K562 (cell line): ENCODE data around the gene P2RX3. TPM values are rescaled to one million over a fixed set of nuclear protein-coding genes. Genes with fewer than 3 reads are reported as not detected.

Experiments used
- ATAC-seq: fragments of 200-7000 bp; cut with Tn5 transposase; 3 replicates; pipeline ENCODE4 v1.9.1; 2020; ENCODE audit warnings: moderate library complexity
- BruUV-seq: library from RNA; stranded (reverse); fragments of 400-500 nt; replicated peaks from 2 replicates; lab custom pipeline; 2021; lab: Mats Ljungman, UMichigan
- CTCF ChIA-PET: fragments of 300-600 bp; formaldehyde crosslinking; extraction: SDS; loops from one replicate; lab custom pipeline; 2021; ENCODE audit warnings: low intra/inter-chr PET ratio; lab: Yijun Ruan, JAX
- POLR2A ChIA-PET: fragments of 300-600, 350-650 bp; sonication (Branson Sonifier 250); formaldehyde crosslinking; extraction: SDS; loops from one replicate; lab custom pipeline; 2021; ENCODE audit warnings: antibody characterized with exemption, inconsistent platforms; lab: Yijun Ruan, JAX
- DNase-seq, 4 experiments: peaks; one replicate each; pipeline versions ENCODE4 v3.0.0 to v3.0.0-alpha.2; 2011 to 2018; ENCODE audit warnings: low spot score in 3 of 4, mixed read lengths in 3 of 4; ENCODE audit errors: extremely low read depth in 1 of 4
- FAIRE-seq: peaks from 2 replicates; lab custom pipeline; 2011; peaks lifted over from hg19 to GRCh38; lab: Jason Lieb, UNC
- H2AFZ ChIP-seq: 2 replicates; pipeline ENCODE4 v1.6.0; 2011; ENCODE audit warnings: low read depth, low read length, control low read depth, inconsistent platforms
- H3K27ac ChIP-seq: fragments of 200-600 bp; 3 replicates; pipeline ENCODE4 v1.8.0; 2011; ENCODE audit warnings: low read depth, mild to moderate bottlenecking, control low read depth, inconsistent platforms, low read length, moderate library complexity, mixed read lengths; ENCODE audit errors: extremely low read depth
- H3K27me3 ChIP-seq, 2 experiments: fragments of 300-600 bp in 1 of 2; 2 replicates in 1 of 2; 3 replicates in 1 of 2; pipeline versions ENCODE4 v1.6.0 to v1.8.0; 2011; ENCODE audit warnings: inconsistent platforms in 2 of 2, low read length in 2 of 2, mild to moderate bottlenecking in 1 of 2, mixed read lengths in 1 of 2, moderate library complexity in 1 of 2; ENCODE audit not compliant: control insufficient read depth in 2 of 2, insufficient read depth in 2 of 2
- H3K36me3 ChIP-seq: fragments of 300-600 bp; 3 replicates; pipeline ENCODE4 v1.8.0; 2011; ENCODE audit warnings: mild to moderate bottlenecking, low read length, inconsistent platforms; ENCODE audit not compliant: control insufficient read depth, insufficient read depth
- H3K4me1 ChIP-seq, 2 experiments: fragments of 200-600 bp in 1 of 2; replicated peaks in 1 of 2; 2 replicates in 1 of 2; 3 replicates in 1 of 2; pipeline versions ENCODE4 v1.5.1 to v1.8.0; 2011; ENCODE audit warnings: inconsistent platforms in 2 of 2, low read length in 2 of 2, mild to moderate bottlenecking in 1 of 2, mixed read lengths in 1 of 2, moderate library complexity in 1 of 2; ENCODE audit not compliant: control insufficient read depth in 2 of 2, insufficient read depth in 2 of 2
- H3K4me2 ChIP-seq: 2 replicates; pipeline ENCODE4 v1.6.1; 2011; ENCODE audit warnings: low read length, control low read depth, inconsistent platforms, mixed read lengths; ENCODE audit not compliant: insufficient read depth
- H3K4me3 ChIP-seq: fragments of 200-600 bp; sonication (generic), shearing (Covaris generic); 2 replicates; pipeline ENCODE4 v1.5.1; 2016; ENCODE audit warnings: control low read depth, inconsistent platforms
- H3K79me2 ChIP-seq: fragments of 200-600 bp; 3 replicates; pipeline ENCODE4 v1.8.0; 2011; ENCODE audit warnings: low read length, inconsistent platforms; ENCODE audit not compliant: control insufficient read depth, insufficient read depth
- H3K9ac ChIP-seq, 2 experiments: 2 replicates each; pipeline versions ENCODE4 v1.6.0 to v1.6.1; 2011; ENCODE audit warnings: low read depth in 2 of 2, low read length in 2 of 2, control low read depth in 1 of 2, inconsistent platforms in 1 of 2, mild to moderate bottlenecking in 1 of 2, mixed read lengths in 1 of 2; ENCODE audit not compliant: insufficient read depth in 1 of 2
- H3K9me1 ChIP-seq: one replicate; pipeline ENCODE4 v1.6.0; 2011; ENCODE audit warnings: inconsistent platforms, mild to moderate bottlenecking, low read length, moderate library complexity; ENCODE audit not compliant: control insufficient read depth, insufficient read depth
- H3K9me3 ChIP-seq: replicated peaks from 2 replicates; pipeline ENCODE4 v1.5.1; 2011; ENCODE audit warnings: low read depth, low read length, inconsistent platforms; ENCODE audit not compliant: control insufficient read depth, insufficient read depth
- H4K20me1 ChIP-seq: replicated peaks from 2 replicates; pipeline ENCODE4 v1.6.1; 2011; ENCODE audit warnings: low read length, inconsistent platforms, mixed read lengths; ENCODE audit not compliant: control insufficient read depth, insufficient read depth
- C11orf30 ChIP-seq: fragments of 450-650 bp; IDR thresholded peaks from 2 replicates; pipeline ENCODE4 v1.6.1; 2016; ENCODE audit warnings: low read depth, mild to moderate bottlenecking
- CHD4 ChIP-seq: fragments of 200-600 bp; sonication (generic); IDR thresholded peaks from 3 replicates; pipeline ENCODE4 v1.6.1; 2012; ENCODE audit warnings: low read depth, mild to moderate bottlenecking, mixed read lengths, low read length, inconsistent platforms; ENCODE audit not compliant: insufficient read depth, insufficient replicate concordance, poor library complexity, severe bottlenecking
- HIVEP1 ChIP-seq: fragments of 250-450 bp; sonication (Bioruptor Pico); IDR thresholded peaks from 2 replicates; pipeline ENCODE4 v1.4.0; 2020; ENCODE audit warnings: mild to moderate bottlenecking
- KAT7 ChIP-seq: sonication (generic); formaldehyde crosslinking; IDR thresholded peaks from 2 replicates; pipeline ENCODE4 v1.8.0; 2022; ENCODE audit warnings: missing genetic modification reagents, mild to moderate bottlenecking, borderline replicate concordance
- MTA3 ChIP-seq: fragments of 450-650 bp; formaldehyde crosslinking; IDR thresholded peaks from 2 replicates; pipeline ENCODE4 v1.6.1; 2017; ENCODE audit warnings: mild to moderate bottlenecking, borderline replicate concordance
- PRMT5 ChIP-seq: sonication (generic); formaldehyde crosslinking; IDR thresholded peaks from 2 replicates; pipeline ENCODE4 v1.5.0; 2020; ENCODE audit warnings: missing genetic modification reagents
- RBM39 ChIP-seq: fragments of 200-400 bp; formaldehyde crosslinking; optimal IDR thresholded peaks from 2 replicates; pipeline ENCODE3; 2018; ENCODE audit warnings: low read depth, low read length
- SUPT5H ChIP-seq: fragments of 450-650 bp; IDR thresholded peaks from 2 replicates; pipeline ENCODE4 v1.6.1; 2016
- TCF7L2 ChIP-seq: fragments of 150-350 bp; IDR thresholded peaks from 2 replicates; pipeline ENCODE4 v1.6.1; 2016; ENCODE audit warnings: low read depth, mild to moderate bottlenecking, low read length, moderate library complexity
- WGBS: fragments of 100-300 bp; shearing (Covaris generic); methylation state at CpG from one replicate; pipeline ENCODE4 v1.1.6; 2016; ENCODE audit warnings: low coverage, mixed read lengths; ENCODE audit not compliant: insufficient coverage; ENCODE audit errors: missing lambda C conversion rate; 5-methylcytosine and 5-hydroxymethylcytosine counted together
- in situ Hi-C: fragments of 300-500 bp; cut with MboI; formaldehyde crosslinking; loops from 4 replicates; pipeline ENCODE4 v1.15.0; 2018; ENCODE audit warnings: inconsistent platforms, mixed read lengths
- intact Hi-C: fragments of 100-400 bp; cut with micrococcal nuclease; formaldehyde crosslinking; loops from 2 replicates; pipeline ENCODE4 v1.14.2; 2022
- polyA plus RNA-seq, 8 experiments: library from polyadenylated mRNA; depleted of rRNA in 4 of 8; stranded (reverse) in 5 of 8; unstranded in 3 of 8; fragments of >200 nt; fragmentation: Nextera tagmentation in 2 of 8; fragmentation: Illumina TruSeq in 1 of 8; extraction: Ambion mirVana in 2 of 8; extraction: Trizol in 1 of 8; gene quantifications; 2 replicates each; pipeline versions ENCODE4 v1.2.1 to v1.2.3, GENCODE V29; 2011 to 2014; ENCODE audit warnings: inconsistent platforms in 1 of 8, missing spikeins in 1 of 8
- total RNA-seq, 7 experiments: library from RNA; depleted of rRNA in 6 of 7; stranded (reverse); fragments of >200 nt in 6 of 7; fragmentation: Illumina TruSeq in 2 of 7; extraction: Trizol in 2 of 7; gene quantifications; 2 replicates each; pipeline versions ENCODE4 v1.2.1 to v1.2.3, GENCODE V29; 2011 to 2021; ENCODE audit warnings: low replicate concordance in 1 of 7
- TF ChIP-seq, protein P1 (sequence below): fragments of 250-450 bp; sonication (Bioruptor Pico); IDR thresholded peaks from 2 replicates; pipeline ENCODE4 v1.5.0; 2022; ENCODE audit warnings: mild to moderate bottlenecking
- TF ChIP-seq, protein P2 (sequence below), 2 experiments: fragments of 450-650 bp; IDR thresholded peaks; 2 replicates each; pipeline ENCODE4 v1.6.1; 2016; ENCODE audit warnings: mild to moderate bottlenecking in 2 of 2, borderline replicate concordance in 1 of 2, low read depth in 1 of 2, moderate library complexity in 1 of 2

Gene P2RX3
- total and polyA plus RNA-seq, 9 of the 15 experiments (the other 6 are each of a cell fraction or from before 2014, with no cell fraction given), result not detected

DNA sequence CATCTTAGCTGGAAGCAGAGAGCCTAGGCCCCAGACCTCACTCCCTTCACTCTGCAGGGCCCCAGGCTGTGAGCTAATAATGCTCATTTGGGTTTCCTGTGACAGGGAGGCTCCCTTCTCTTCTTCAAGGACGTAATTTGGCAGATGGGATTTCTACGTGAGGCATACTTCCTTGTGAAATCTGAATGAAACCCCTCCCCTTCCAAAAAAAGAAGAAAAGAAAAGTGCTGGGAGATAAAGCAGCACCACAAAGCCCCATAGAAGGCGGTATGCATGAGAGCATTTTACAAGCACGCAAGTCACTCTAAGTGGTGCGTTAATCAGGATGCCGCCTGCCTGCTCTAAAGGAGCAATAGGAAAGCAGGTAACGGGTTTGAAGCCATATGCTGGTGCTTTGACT is 5.7 kb downstream of the P2RX3 start (continued):
- TF ChIP-seq PRMT5 (CRISPR knock-in tag), result no peak
- TF ChIP-seq HIVEP1 (CRISPR knock-in tag), result no peak
- TF ChIP-seq RBM39, result no peak
- TF ChIP-seq TCF7L2, result no peak
- TF ChIP-seq CHD4, result no peak
- TF ChIP-seq SUPT5H, result no peak

- 86% methylated on average over 10 of the region's 10 CpGs for WGBS
- DNase-seq (no peak), FAIRE-seq (no peak), ATAC-seq (no peak)
- Histone ChIP-seq H3K9me1 (no peaks in the 10 kb centered on the region), H3K9me3 (no peaks in the 10 kb centered on the region), H3K79me2 (no peaks in the 10 kb centered on the region), H2AFZ (peak overlapping the region; percentile 92), H3K4me3 (no peak overlapping the region), H3K27me3 (no peaks in the 10 kb centered on the region; a peak in 1 of 5 replicates), H4K20me1 (no peaks in the 10 kb centered on the region), H3K9ac (peak overlapping the region in 1 of 2 experiments; percentile 57; a peak in 1 of 4 replicates), H3K4me1 (peaks cover 10 to 11% of the 10 kb centered on the region in 2 experiments; a peak in 4 of 5 replicates), H3K27ac (no peak overlapping the region), H3K4me2 (no peak overlapping the region), H3K36me3 (no peaks in the 10 kb centered on the region)
- in situ Hi-C loops (loop anchor here (5.0 to 10.0 kb wide), 3 partner anchors 180 to 1170 kb away; no protein-coding TSS in a partner anchor), intact Hi-C loops (loop anchor here (1.0 to 10.0 kb wide), 8 partner anchors 112 to 1167 kb away; no protein-coding TSS in a partner anchor)
- CTCF ChIA-PET, result interaction anchor here (0.6 to 1.8 kb wide), 4 partner anchors 112 to 714 kb away, joined by 3 to 7 read pairs (median 4); no protein-coding TSS in a partner anchor
- POLR2A ChIA-PET, result no interaction called here
- BruUV-seq, result no TSS peak
- TF ChIP-seq, protein P1, sequence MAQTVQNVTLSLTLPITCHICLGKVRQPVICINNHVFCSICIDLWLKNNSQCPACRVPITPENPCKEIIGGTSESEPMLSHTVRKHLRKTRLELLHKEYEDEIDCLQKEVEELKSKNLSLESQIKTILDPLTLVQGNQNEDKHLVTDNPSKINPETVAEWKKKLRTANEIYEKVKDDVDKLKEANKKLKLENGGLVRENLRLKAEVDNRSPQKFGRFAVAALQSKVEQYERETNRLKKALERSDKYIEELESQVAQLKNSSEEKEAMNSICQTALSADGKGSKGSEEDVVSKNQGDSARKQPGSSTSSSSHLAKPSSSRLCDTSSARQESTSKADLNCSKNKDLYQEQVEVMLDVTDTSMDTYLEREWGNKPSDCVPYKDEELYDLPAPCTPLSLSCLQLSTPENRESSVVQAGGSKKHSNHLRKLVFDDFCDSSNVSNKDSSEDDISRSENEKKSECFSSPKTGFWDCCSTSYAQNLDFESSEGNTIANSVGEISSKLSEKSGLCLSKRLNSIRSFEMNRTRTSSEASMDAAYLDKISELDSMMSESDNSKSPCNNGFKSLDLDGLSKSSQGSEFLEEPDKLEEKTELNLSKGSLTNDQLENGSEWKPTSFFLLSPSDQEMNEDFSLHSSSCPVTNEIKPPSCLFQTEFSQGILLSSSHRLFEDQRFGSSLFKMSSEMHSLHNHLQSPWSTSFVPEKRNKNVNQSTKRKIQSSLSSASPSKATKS (CRISPR knock-in tag), result no peak
- no peak for TF ChIP-seq C11orf30
- TF ChIP-seq KAT7, result no peak
- TF ChIP-seq MTA3, result no peak
- TF ChIP-seq, protein P2, sequence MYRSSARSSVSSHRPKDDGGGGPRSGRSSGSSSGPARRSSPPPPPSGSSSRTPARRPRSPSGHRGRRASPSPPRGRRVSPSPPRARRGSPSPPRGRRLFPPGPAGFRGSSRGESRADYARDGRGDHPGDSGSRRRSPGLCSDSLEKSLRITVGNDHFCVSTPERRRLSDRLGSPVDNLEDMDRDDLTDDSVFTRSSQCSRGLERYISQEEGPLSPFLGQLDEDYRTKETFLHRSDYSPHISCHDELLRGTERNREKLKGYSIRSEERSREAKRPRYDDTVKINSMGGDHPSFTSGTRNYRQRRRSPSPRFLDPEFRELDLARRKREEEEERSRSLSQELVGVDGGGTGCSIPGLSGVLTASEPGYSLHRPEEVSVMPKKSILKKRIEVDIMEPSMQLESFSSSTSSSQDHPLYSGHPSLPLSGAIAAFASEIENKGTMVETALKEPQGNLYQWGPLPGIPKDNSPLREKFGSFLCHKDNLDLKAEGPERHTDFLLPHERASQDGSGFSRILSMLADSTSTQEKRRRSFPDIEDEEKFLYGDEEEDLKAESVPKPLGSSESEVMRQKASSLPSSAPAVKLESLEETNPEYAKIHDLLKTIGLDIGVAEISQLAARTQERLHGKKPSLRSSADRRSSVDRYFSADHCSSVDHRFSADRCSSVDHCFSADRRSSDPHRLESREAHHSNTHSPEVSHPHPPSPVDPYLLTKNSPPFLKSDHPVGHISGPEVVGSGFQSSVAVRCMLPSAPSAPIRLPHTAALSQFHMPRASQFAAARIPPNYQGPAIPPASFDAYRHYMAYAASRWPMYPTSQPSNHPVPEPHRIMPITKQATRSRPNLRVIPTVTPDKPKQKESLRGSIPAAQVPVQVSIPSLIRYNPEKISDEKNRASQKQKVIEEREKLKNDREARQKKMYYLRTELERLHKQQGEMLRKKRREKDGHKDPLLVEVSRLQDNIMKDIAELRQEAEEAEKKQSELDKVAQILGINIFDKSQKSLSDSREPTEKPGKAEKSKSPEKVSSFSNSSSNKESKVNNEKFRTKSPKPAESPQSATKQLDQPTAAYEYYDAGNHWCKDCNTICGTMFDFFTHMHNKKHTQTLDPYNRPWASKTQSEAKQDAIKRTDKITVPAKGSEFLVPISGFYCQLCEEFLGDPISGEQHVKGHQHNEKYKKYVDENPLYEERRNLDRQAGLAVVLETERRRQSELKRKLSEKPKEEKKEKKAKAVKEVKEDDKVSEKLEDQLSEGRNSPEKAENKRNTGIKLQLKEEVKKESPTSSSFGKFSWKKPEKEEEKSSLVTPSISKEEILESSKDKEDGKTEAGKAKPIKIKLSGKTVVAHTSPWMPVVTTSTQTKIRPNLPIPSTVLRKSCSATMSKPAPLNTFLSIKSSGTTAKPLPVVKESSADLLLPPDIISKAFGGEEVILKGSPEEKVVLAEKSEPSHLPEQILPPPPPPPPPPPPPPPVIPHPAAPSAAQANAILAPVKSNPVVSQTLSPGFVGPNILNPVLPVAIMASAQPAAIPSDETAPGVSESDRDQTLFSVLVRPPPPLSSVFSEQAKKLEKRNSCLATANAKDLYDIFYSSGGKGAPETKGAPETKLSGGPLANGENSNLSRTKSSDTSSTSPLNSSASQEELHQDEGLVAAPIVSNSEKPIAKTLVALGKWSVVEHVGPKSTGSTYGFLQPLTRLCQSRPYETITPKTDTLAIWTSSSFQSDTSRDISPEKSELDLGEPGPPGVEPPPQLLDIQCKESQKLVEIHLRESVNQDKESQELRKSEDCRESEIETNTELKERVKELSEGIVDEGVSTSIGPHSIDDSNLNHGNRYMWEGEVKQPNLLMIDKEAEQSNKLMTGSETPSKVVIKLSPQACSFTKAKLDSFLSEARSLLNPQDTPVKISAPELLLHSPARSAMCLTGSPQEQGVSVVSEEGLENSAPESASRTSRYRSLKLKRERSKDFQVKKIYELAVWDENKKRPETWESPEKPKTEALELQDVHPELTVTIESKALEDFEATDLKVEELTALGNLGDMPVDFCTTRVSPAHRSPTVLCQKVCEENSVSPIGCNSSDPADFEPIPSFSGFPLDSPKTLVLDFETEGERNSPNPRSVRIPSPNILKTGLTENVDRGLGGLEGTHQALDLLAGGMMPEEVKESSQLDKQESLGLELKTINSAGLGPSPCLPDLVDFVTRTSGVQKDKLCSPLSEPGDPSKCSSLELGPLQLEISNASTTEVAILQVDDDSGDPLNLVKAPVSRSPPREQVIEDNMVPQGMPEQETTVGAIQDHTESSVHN (IDR thresholded peaks at IDR 0.05; ENCODE audit: borderline replicate concordance in 1 of 2, low read depth in 1 of 2), result no peak
These were observed 6.7 kb downstream of the P2RX3 start for GRCh38 chr11:57344826-57345225.
